ENCODE results near the gene HOXB3.

- TF ChIP-seq SMAD1 (CRISPR knock-in tag; IDR thresholded peaks at IDR 0.05; ENCODE audit: borderline replicate concordance, low read depth), result no peak
- TF ChIP-seq, protein P1, sequence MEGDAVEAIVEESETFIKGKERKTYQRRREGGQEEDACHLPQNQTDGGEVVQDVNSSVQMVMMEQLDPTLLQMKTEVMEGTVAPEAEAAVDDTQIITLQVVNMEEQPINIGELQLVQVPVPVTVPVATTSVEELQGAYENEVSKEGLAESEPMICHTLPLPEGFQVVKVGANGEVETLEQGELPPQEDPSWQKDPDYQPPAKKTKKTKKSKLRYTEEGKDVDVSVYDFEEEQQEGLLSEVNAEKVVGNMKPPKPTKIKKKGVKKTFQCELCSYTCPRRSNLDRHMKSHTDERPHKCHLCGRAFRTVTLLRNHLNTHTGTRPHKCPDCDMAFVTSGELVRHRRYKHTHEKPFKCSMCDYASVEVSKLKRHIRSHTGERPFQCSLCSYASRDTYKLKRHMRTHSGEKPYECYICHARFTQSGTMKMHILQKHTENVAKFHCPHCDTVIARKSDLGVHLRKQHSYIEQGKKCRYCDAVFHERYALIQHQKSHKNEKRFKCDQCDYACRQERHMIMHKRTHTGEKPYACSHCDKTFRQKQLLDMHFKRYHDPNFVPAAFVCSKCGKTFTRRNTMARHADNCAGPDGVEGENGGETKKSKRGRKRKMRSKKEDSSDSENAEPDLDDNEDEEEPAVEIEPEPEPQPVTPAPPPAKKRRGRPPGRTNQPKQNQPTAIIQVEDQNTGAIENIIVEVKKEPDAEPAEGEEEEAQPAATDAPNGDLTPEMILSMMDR (CRISPR knock-in tag; IDR thresholded peaks at IDR 0.05), result no peak
- no peak for TF ChIP-seq PHF20 (CRISPR knock-in tag; IDR thresholded peaks at IDR 0.05)
- TF ChIP-seq HES4 (CRISPR knock-in tag; IDR thresholded peaks at IDR 0.05; ENCODE audit: borderline replicate concordance), result no peak
- TF ChIP-seq EZH2 (conservative IDR thresholded peaks at IDR 0.05; ENCODE audit: low read depth, low read length), result no peak
- TF ChIP-seq ARNT (IDR thresholded peaks at IDR 0.05), result no peak
- TF ChIP-seq SMAD3 (CRISPR knock-in tag; IDR thresholded peaks at IDR 0.05), result no peak
- TF ChIP-seq NR1H2 (CRISPR knock-in tag; IDR thresholded peaks at IDR 0.05; ENCODE audit: borderline replicate concordance, low read depth), result no peak
These were observed 643 bp upstream of the HOXB3 start for GRCh38 chr17:48590607-48591161.
